Transverse colon (tissue), 4 donors: ENCODE results near the gene WDR64.
"Not testable (repeated sequence)": the region's sequence is repeated elsewhere in the genome, so short reads cannot be mapped to it uniquely, and the experiment has no call there.

Experiments used
- CTCF ChIP-seq, 5 experiments: fragments of 200-600 bp in 3 of 5; fragments of 450-650 bp in 2 of 5; sonication (generic) in 3 of 5; IDR thresholded peaks; 1 replicate in 2 of 5; 2 replicates in 3 of 5; pipeline ENCODE4 v1.5.1; 2016 to 2017; ENCODE audit warnings: antibody characterized with exemption in 5 of 5, inconsistent platforms in 3 of 5, mild to moderate bottlenecking in 2 of 5, moderate library complexity in 1 of 5
- EP300 ChIP-seq: sonication (generic); formaldehyde crosslinking; IDR thresholded peaks from one replicate; pipeline ENCODE4 v1.6.1; 2017; ENCODE audit warnings: antibody characterized with exemption, low read depth
- POLR2A ChIP-seq: fragments of 450-650 bp; IDR thresholded peaks from one replicate; pipeline ENCODE4 v1.6.1; 2016; ENCODE audit warnings: antibody characterized with exemption, mild to moderate bottlenecking, moderate library complexity
- POLR2AphosphoS5 ChIP-seq, 3 donors: sonication (generic); formaldehyde crosslinking; IDR thresholded peaks; one replicate each; pipeline ENCODE4 v1.6.1; 2016; ENCODE audit warnings: antibody characterized with exemption in 3 of 3

GRCh38 chr1:241735493-241735926, 83.4 kb downstream of the WDR64 start:
- TF ChIP-seq CTCF (IDR thresholded peaks at IDR 0.05); POLR2AphosphoS5 (IDR thresholded peaks at IDR 0.05); POLR2A; EP300: not testable (repeated sequence)
